MM.1S (cell line): ENCODE data around the gene CDK5RAP3.

Experiments used
- DNase-seq: peaks from one replicate; pipeline ENCODE4 v3.0.0-alpha.2; 2015
- H2AFZ ChIP-seq: fragments of 300-600 bp; sonication (generic); 2 replicates; pipeline ENCODE4 v1.6.0; 2016; ENCODE audit warnings: antibody characterized with exemption, low read length
- H3F3A ChIP-seq: fragments of 300-600 bp; sonication (generic); 2 replicates; pipeline ENCODE4 v1.6.1; 2016; ENCODE audit warnings: mild to moderate bottlenecking, antibody characterized with exemption, low read length, moderate library complexity, mixed read lengths; ENCODE audit not compliant: insufficient read depth
- H3K27ac ChIP-seq: fragments of 300-600 bp; sonication (generic); 2 replicates; pipeline ENCODE4 v1.5.1; 2016; ENCODE audit warnings: mild to moderate bottlenecking, low read length
- H3K27me3 ChIP-seq: fragments of 300-600 bp; sonication (generic); replicated peaks from 2 replicates; pipeline ENCODE4 v1.6.0; 2016; ENCODE audit warnings: low read length; ENCODE audit not compliant: insufficient read depth
- H3K36me3 ChIP-seq: fragments of 300-600 bp; sonication (generic); replicated peaks from 2 replicates; pipeline ENCODE4 v1.6.1; 2016; ENCODE audit warnings: mild to moderate bottlenecking, low read length, mixed read lengths; ENCODE audit not compliant: insufficient read depth
- H3K4me1 ChIP-seq: fragments of 300-600 bp; sonication (generic); 2 replicates; pipeline ENCODE4 v1.6.1; 2016; ENCODE audit warnings: low read length, mixed read lengths
- H3K4me2 ChIP-seq: fragments of 300-600 bp; sonication (generic); 2 replicates; pipeline ENCODE4 v1.6.0; 2016; ENCODE audit warnings: low read depth, low read length
- H3K4me3 ChIP-seq: fragments of 300-600 bp; sonication (generic); 2 replicates; pipeline ENCODE4 v1.5.1; 2016; ENCODE audit warnings: low read length, mixed read lengths
- H3K79me2 ChIP-seq: fragments of 300-600 bp; sonication (generic); 2 replicates; pipeline ENCODE4 v1.6.1; 2016; ENCODE audit warnings: mixed run types, low read length, mixed read lengths
- H3K9ac ChIP-seq: fragments of 300-600 bp; sonication (generic); 2 replicates; pipeline ENCODE4 v1.6.1; 2016; ENCODE audit warnings: low read length, mixed read lengths
- H3K9me2 ChIP-seq: fragments of 300-600 bp; sonication (generic); replicated peaks from 2 replicates; pipeline ENCODE4 v1.6.1; 2016; ENCODE audit warnings: mild to moderate bottlenecking, low read length, mixed read lengths; ENCODE audit not compliant: insufficient read depth
- H3K9me3 ChIP-seq: fragments of 300-600 bp; sonication (generic); replicated peaks from 2 replicates; pipeline ENCODE4 v1.6.1; 2016; ENCODE audit warnings: mild to moderate bottlenecking, low read length, mixed read lengths; ENCODE audit not compliant: insufficient read depth
- H4K20me1 ChIP-seq: fragments of 300-600 bp; sonication (generic); 2 replicates; pipeline ENCODE4 v1.6.1; 2016; ENCODE audit warnings: mild to moderate bottlenecking, low read length, moderate library complexity, mixed read lengths; ENCODE audit not compliant: insufficient read depth
- EZH2 ChIP-seq: fragments of 300-600 bp; sonication (generic); optimal IDR thresholded peaks from 2 replicates; pipeline ENCODE3; 2017; ENCODE audit warnings: low read depth, mild to moderate bottlenecking, antibody characterized with exemption, low read length, mixed read lengths
- EZH2phosphoT487 ChIP-seq: fragments of 300-600 bp; sonication (generic); IDR thresholded peaks from 2 replicates; pipeline ENCODE4 v1.6.1; 2018; ENCODE audit warnings: antibody characterized with exemption, low read length
- TF ChIP-seq, protein P1 (sequence below): fragments of 300-600 bp; sonication (generic); IDR thresholded peaks from 2 replicates; pipeline ENCODE4 v1.5.1; 2016; ENCODE audit warnings: antibody characterized with exemption, low read length, mixed read lengths

CDK5RAP3 gene

DNA sequence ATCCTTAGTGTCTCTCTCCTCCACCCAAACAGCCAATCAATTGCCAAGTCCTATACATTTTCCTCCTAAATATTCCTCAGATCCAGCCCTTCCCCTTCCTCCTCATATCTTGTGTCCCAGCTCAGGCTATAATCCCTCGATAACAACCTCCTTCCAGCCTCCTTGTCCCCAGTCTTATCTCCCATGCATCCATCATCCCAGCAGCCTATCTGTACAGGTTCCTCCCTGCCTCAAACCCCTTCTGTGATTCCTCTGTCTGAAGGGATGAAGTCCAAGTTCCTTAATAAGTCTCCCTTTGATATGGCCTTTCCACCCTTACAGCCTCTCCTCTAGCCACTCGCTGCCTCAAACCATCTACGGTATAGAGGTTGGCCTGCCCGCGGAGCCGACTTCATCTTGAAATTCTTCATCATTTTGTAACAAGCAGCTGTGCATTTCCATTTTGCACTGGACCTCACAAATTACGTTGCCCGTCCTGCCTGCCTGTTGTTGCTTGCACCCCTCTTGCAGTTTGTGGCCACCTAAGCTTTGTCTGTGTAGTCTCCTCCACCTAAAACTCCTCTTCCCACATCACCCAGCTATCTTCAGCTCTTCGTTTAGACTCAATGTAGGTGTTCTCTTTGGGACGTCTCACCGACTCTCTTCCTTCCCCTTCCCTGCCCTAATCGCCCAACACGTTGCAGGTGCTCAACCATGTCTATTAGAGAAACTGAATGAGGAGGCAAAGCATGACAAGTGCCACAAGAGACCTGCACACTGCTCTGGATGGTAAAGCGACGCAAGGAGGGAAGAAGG is 786 bp upstream of the CDK5RAP3 start:
- H3K9me3 ChIP-seq: no peaks in the 10 kb centered on the region
- H3F3A ChIP-seq: peaks cover 3% of the 10 kb centered on the region; the same call in 1 of the 2 replicates
- peaks cover 25% of the 10 kb centered on the region for H3K79me2 ChIP-seq
- H3K27me3 ChIP-seq: no peaks in the 10 kb centered on the region
- H4K20me1 ChIP-seq: no peaks in the 10 kb centered on the region
- no peaks in the 10 kb centered on the region for H3K36me3 ChIP-seq
- peaks cover 17% of the 10 kb centered on the region for H3K4me1 ChIP-seq
- peak overlapping the region; percentile 48 for H3K4me3 ChIP-seq
- no peak for DNase-seq
- H3K27ac ChIP-seq: no peak overlapping the region
- H3K9me2 ChIP-seq: no peaks in the 10 kb centered on the region
- H3K9ac ChIP-seq: peak overlapping the region; percentile 3; the same call in 1 of the 2 replicates
- peak overlapping the region; percentile 79 for H3K4me2 ChIP-seq
- TF ChIP-seq, protein P1, sequence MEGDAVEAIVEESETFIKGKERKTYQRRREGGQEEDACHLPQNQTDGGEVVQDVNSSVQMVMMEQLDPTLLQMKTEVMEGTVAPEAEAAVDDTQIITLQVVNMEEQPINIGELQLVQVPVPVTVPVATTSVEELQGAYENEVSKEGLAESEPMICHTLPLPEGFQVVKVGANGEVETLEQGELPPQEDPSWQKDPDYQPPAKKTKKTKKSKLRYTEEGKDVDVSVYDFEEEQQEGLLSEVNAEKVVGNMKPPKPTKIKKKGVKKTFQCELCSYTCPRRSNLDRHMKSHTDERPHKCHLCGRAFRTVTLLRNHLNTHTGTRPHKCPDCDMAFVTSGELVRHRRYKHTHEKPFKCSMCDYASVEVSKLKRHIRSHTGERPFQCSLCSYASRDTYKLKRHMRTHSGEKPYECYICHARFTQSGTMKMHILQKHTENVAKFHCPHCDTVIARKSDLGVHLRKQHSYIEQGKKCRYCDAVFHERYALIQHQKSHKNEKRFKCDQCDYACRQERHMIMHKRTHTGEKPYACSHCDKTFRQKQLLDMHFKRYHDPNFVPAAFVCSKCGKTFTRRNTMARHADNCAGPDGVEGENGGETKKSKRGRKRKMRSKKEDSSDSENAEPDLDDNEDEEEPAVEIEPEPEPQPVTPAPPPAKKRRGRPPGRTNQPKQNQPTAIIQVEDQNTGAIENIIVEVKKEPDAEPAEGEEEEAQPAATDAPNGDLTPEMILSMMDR: no peak
- no peak for TF ChIP-seq EZH2
- TF ChIP-seq EZH2phosphoT487: no peak
- peak overlapping the region; percentile 96 for H2AFZ ChIP-seq

DNA sequence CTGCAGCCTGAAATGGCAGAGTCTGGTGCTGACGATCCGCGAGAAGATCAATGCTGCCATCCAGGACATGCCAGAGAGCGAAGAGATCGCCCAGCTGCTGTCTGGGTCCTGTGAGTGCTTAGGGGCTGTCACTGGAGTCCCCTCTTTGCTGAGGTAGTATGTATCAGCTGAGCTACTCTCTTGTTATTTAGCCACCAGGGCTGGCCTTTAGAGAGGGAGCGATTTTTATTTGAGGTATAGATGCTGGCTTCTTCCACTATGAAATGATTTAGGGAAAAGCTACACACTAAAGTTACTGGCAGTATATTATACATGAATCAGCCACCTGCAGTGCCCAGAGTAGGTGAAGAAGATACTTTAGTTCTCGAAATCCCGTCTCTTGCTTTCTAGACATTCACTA is 2.6 kb downstream of the CDK5RAP3 start:
- Histone ChIP-seq H3K36me3 (no peaks in the 10 kb centered on the region), H3K4me2 (no peak overlapping the region), H2AFZ (no peak overlapping the region), H4K20me1 (no peaks in the 10 kb centered on the region), H3K27ac (no peak overlapping the region), H3K79me2 (peaks cover 25% of the 10 kb centered on the region), H3K27me3 (no peaks in the 10 kb centered on the region), H3K4me1 (peaks cover 17% of the 10 kb centered on the region), H3K9ac (no peak overlapping the region; the same call in 1 of the 2 replicates), H3F3A (peaks cover 3% of the 10 kb centered on the region; the same call in 1 of the 2 replicates), H3K9me3 (no peaks in the 10 kb centered on the region), H3K9me2 (no peaks in the 10 kb centered on the region), H3K4me3 (no peak overlapping the region)
- DNase-seq: no peak
- TF ChIP-seq EZH2phosphoT487 (no peak), EZH2 (no peak)
- TF ChIP-seq, protein P1: no peak

DNA sequence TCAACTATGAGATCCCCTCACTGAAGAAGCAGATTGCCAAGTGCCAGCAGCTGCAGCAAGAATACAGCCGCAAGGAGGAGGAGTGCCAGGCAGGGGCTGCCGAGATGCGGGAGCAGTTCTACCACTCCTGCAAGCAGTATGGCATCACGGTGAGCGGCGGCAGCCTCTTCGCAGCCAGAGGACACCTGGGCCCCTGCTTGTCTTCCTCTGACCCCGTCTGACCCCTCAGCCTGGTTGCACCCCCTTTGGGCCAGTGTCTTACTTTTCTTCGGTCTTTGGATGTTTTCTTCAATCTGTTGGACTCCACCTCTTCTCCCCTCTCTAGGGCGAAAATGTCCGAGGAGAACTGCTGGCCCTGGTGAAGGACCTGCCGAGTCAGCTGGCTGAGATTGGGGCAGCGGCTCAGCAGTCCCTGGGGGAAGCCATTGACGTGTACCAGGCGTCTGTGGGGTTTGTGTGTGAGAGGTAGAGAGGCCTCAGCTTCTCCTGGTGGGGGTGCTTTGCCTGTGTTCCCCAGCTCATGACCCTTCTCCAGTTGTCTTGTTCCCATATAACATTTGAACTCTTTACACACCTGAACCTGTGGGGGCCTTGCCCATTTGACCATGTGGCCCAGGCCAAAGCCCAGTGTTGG is 4.4 kb downstream of the CDK5RAP3 start:
- Histone ChIP-seq H3F3A (peaks cover 3% of the 10 kb centered on the region; the same call in 1 of the 2 replicates), H3K36me3 (no peaks in the 10 kb centered on the region)

More for the DNA sequence above, 4.4 kb downstream of the CDK5RAP3 start:
- H3K9me3 ChIP-seq: no peaks in the 10 kb centered on the region
- H4K20me1 ChIP-seq: no peaks in the 10 kb centered on the region
- no peaks in the 10 kb centered on the region for H3K9me2 ChIP-seq
- TF ChIP-seq EZH2phosphoT487: no peak
- TF ChIP-seq, protein P1: no peak
- TF ChIP-seq EZH2: no peak
- H3K4me1 ChIP-seq: peaks cover 14% of the 10 kb centered on the region
- DNase-seq: no peak
- peaks cover 25% of the 10 kb centered on the region for H3K79me2 ChIP-seq
- H3K27ac ChIP-seq: no peak overlapping the region
- no peak overlapping the region for H2AFZ ChIP-seq
- H3K9ac ChIP-seq: no peak overlapping the region
- H3K27me3 ChIP-seq: no peaks in the 10 kb centered on the region
- H3K4me3 ChIP-seq: no peak overlapping the region
- no peak overlapping the region for H3K4me2 ChIP-seq
